CD8-positive, alpha-beta T cell (primary cell): ENCODE results near the gene DMPK. TPM values are rescaled to one million over a fixed set of nuclear protein-coding genes. Genes with fewer than 3 reads are reported as not detected.

ENCODE experiments used
- total RNA-seq, 46 experiments: library from RNA in 2 of 46; stranded (reverse) in 2 of 46; gene quantifications; one replicate each; pipeline ENCODE4 v1.2.3 and lab custom pipeline; 2021 to 2026

The DMPK gene
- total RNA-seq, 2 experiments from 2014 or later = 13.7 to 17.8 TPM

Other genes starting within 250 kb of the DMPK start
- gene OPA3, start 197.7 kb downstream of the DMPK start, total RNA-seq = 1 to 10 TPM; 5.6 to 5.7 TPM
- not detected for gene GPR4, start 180.3 kb downstream of the DMPK start, total RNA-seq
- gene EML2, start 143.1 kb downstream of the DMPK start, total RNA-seq = 10 to 100 TPM; 24.0 to 26.5 TPM
- gene GIPR, start 114.3 kb downstream of the DMPK start, total RNA-seq = 10 to 100 TPM in 1 of 2 experiments, 1 to 10 TPM in 1; 9.4 to 10.7 TPM
- 100 to 1,000 TPM; 301 to 313 TPM for gene SNRPD2, start 90.5 kb downstream of the DMPK start, total RNA-seq
- gene QPCTL, start 89.8 kb downstream of the DMPK start, total RNA-seq = 1 to 10 TPM; 7.0 to 7.5 TPM
- 10 to 100 TPM; 15.2 to 17.1 TPM for gene FBXO46, start 51.6 kb downstream of the DMPK start, total RNA-seq
- not detected for gene MEIOSIN, start 49.1 kb downstream of the DMPK start, total RNA-seq
- under 1 TPM; 0.73 to 0.75 TPM for gene SIX5, start 13.2 kb downstream of the DMPK start, total RNA-seq
- gene DMWD, start 10.4 kb upstream of the DMPK start, total RNA-seq = 10 to 100 TPM; 23.8 to 25.5 TPM
- under 1 TPM; 0.14 to 0.28 TPM for gene RSPH6A, start 32.8 kb upstream of the DMPK start, total RNA-seq
- 10 to 100 TPM; 52.6 to 54.2 TPM for gene SYMPK, start 80.7 kb upstream of the DMPK start, total RNA-seq
- not detected for gene FOXA3, start 81.8 kb upstream of the DMPK start, total RNA-seq
- gene IRF2BP1, start 103.7 kb upstream of the DMPK start, total RNA-seq = 10 to 100 TPM; 17.7 to 19.6 TPM
- gene MYPOP, start 120.1 kb upstream of the DMPK start, total RNA-seq = 1 to 10 TPM; 3.4 to 3.5 TPM
- gene NANOS2, start 132.3 kb upstream of the DMPK start, total RNA-seq = not detected
- gene NOVA2, start 191.4 kb upstream of the DMPK start, total RNA-seq = not detected
- gene CCDC61, start 213.0 kb upstream of the DMPK start, total RNA-seq = 1 to 10 TPM; 4.9 to 6.2 TPM
- gene PGLYRP1, start 240.6 kb upstream of the DMPK start, total RNA-seq = not detected